ENCODE data around the gene ASTN2.

DNA sequence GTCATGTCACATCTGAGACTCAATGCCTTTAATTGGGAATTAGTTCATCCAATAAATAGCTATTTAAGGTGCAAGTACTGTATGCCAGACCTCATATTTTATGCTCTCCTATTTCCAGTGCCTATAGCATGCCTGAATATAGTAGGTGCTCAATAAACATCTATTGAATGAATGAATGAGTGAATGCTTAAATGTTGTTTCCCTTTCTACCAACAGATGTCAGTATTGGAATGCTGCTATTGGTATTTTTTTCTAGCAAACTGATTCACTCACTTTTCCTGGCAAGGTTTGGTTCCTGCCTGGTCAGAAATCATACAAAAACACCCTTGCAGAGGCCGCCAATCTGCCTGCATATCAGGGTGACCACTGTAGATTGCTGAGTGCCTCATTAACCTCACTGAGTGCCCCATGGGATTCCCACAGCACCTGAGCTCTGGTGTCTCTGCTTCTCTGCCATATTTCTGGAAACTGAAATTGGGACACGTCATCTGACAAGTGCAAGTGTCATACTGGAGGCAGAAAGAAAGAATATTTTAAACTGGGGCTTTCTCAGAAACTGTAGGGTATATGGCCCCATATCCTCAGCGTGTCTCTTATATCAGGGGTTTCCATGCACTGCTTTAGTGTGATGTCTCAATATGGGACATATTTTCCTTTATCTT lies 368.1 kb downstream of the ASTN2 start:
- TF ChIP-seq, protein P1, sequence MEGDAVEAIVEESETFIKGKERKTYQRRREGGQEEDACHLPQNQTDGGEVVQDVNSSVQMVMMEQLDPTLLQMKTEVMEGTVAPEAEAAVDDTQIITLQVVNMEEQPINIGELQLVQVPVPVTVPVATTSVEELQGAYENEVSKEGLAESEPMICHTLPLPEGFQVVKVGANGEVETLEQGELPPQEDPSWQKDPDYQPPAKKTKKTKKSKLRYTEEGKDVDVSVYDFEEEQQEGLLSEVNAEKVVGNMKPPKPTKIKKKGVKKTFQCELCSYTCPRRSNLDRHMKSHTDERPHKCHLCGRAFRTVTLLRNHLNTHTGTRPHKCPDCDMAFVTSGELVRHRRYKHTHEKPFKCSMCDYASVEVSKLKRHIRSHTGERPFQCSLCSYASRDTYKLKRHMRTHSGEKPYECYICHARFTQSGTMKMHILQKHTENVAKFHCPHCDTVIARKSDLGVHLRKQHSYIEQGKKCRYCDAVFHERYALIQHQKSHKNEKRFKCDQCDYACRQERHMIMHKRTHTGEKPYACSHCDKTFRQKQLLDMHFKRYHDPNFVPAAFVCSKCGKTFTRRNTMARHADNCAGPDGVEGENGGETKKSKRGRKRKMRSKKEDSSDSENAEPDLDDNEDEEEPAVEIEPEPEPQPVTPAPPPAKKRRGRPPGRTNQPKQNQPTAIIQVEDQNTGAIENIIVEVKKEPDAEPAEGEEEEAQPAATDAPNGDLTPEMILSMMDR (IDR thresholded peaks at IDR 0.05), result no peak
- TF ChIP-seq POLR2A (IDR thresholded peaks at IDR 0.05), result no peak

Measured in testis (tissue), 2 donors.